GM19238 (cell line): ENCODE results near the gene KRT71.

ENCODE experiments used
- DNase-seq: peaks from one replicate; pipeline ENCODE4 v3.0.0; 2011; ENCODE audit warnings: low spot score; ENCODE audit not compliant: insufficient read length

KRT71 gene

GRCh38 chr12:52539083-52539820, 13.7 kb downstream of the KRT71 start:
- DNase-seq, result no peak

- DNase-seq, result no peak
Measured at GRCh38 chr12:52537101-52537500, 15.8 kb downstream of the KRT71 start.

DNA sequence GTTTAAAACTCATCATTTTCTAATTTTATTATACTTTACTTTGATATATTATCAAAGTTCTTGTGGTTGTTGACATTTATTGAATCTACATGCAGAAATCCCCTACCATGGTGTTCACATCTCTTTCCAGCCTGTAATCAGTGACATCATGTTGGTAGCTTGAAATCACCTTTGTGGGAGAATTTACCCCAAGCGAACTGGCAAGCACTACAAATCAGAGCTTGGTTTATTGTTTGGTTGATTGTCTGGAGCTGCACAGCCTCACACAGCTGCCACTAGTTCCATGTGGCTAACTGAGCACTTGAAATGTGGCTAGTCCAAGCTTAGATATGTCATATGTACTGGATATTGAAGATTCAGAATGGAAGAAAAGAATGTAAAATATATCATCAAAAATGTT, 17.4 kb downstream of the KRT71 start:
- no peak for DNase-seq

DNA sequence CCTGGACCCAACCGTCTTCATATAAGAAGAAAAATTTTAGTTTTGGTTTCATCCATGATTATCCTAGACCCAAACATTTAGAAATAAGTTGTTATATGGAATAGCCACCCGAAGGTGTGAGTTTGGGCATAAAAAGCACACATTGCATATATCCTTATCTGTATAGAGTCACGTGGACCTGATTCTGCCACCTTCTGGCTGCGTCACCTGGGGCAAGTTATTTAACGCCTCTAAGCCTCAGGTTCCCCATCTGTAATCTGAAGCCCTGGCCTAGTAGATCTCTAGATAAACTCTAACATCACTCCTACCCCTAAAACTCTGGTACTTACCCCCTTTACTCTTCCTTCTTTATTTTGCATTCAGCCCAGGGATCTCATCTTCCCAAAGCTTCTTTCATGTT, 18.5 kb downstream of the KRT71 start:
- DNase-seq, result no peak

DNA sequence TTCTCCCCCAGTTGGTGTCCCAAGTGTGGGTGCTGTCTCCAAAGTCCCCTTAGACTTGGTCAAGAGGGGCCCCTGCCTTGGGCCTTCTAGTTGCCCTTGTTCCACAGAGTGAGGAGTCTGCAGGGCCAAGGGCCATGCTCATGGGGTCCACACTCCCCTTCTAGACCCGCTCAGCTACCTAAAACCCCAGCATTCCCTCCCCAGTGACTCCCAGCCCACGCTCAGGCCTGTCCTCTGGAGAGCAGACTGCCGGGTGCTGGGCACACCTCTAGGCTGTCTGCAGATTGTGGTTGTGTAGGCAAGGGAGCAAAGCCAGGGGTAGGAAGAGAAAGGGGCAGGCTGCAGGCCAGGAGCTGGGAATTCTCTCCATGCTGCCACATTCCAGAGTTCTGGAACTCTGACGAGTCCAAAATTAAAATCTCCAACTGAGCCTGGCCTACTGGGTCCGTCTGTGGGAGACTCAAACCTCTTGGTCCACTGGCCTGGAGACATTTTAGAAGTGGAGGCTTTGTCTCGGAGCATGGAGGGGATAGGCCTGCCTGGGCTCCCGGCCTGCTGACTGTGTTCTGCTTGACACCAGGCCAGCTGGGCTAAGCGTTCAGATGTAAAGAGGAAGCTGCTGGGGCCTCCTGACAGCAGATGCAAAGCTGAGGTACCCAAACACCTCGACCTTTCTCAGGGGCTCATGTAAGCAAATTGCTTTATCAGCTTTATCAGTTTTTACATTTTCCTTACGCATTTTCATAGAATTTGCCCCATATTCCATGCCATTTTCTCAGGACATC, 19.1 kb downstream of the KRT71 start:
- DNase-seq, result no peak

- no peak for DNase-seq
Measured at GRCh38 chr12:52532636-52533035, 20.3 kb downstream of the KRT71 start.

DNA sequence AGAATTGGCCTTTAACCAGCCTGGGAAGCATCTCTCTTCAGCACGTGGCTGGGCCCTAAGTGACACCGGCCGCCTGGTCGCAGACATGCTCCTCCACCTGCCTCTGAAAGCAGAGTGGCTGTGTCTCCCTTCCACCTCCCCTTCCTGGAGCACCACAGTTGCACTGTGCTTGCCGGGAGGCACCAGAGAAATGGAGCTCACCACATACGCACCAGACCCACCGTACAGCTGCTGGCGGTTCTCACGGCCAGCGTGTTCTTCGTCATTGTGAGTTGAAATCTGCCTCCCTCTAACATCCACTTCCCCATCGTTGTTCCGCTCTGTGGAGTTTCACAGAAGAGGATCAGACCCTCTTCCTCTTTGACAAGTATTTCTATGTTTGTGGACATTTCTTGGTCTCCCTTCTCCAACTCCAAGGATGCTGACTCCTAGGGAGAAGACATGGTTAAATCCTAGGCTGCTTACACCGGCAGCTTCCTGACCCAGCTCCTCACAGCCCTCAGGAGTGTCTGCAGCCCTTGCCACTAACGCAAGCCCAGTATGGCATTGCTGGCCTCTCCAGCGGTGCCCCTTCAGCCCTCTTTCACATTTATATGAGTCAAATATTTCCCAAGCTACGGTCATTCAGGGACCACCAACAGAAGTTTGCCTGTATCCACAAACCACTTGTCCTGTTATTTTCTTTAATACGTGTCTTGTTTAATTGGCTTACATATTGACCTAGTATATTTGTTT, 21.2 kb downstream of the KRT71 start:
- no peak for DNase-seq

DNA sequence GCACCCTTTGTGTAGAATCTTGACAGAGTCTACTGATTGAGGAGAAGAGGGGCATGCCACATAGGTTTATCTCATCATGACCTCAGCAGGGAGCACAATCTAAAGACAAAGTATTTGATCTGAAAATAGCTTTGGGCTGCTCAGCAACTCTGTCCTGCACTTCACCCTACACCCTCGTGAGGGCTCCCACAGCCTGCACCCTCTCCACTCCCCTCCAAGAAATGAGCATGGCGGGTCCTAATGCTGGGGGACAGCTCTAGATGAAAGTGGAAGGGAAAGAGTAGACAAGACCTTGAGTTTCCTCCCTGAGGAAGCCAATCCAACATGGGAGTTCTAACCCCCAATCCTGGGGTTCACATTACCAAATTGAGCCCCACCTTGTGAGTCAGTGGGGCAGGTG, 22.0 kb downstream of the KRT71 start:
- no peak for DNase-seq

GRCh38 chr12:52530366-52530765, 22.6 kb downstream of the KRT71 start:
- no peak for DNase-seq

DNA sequence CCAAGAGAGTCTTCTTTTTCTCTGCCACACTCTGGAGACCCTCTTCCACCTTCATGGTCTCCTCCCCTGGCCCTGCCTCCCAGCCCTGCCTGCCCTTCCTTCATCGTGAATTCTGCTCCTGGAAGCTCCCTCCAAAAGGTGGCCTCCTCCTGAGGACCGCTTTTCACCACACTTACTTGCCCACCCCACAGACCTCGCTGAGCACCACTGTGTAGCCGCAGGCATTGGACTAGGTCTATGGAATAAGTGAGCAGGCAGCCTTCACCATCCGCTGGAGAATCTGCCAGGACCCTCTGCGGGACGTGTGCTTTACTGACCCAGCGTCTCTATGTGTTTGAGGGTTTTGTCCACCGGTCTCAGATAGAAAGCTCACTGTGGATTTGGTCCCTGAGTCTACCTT, 23.1 kb downstream of the KRT71 start:
- no peak for DNase-seq

DNA sequence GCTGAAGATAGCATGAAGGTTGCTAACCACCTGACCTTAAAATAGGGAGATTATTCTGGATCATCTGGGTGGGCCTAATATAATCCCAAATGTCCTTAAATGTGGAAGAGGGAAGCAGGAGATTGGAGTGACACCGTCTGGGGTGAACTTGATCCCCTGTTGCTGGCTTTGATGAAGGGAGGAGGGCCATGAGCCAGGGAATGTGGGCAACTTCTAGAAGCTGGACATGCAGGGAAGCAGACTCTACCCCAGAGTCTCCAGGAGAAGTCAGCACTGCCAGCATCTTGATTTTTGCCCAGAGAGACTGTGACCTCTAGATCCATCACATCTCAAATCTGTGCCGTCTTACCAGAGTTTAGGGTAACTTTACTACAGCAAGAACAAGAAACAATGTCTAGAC, 23.5 kb downstream of the KRT71 start:
- no peak for DNase-seq

DNA sequence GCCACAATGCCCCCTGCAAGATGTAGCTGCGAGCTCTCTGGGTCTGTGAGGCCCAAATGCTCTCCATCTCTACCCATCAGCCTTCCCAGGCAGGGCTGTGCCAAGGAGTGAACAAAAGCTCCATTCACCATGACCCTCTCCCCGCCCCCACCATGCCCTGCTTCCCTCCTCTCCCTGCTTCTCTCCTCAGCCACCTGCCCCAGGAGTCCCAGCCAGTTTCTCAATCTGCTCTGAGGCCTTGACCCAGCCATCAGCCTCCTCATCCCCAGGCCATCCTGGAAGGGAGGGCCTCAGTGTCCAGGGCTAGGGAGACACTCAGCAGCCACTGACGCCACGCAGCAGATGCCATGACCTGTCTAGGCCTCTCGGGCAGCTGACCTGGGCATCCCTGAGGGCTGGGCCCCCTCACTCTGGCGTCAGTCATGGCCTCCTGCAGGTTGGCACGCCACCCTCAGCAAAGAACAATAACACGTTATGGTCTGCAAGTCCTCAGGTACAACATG, 24.3 kb downstream of the KRT71 start:
- no peak for DNase-seq

GRCh38 chr12:52527121-52527800, 25.7 kb downstream of the KRT71 start:
- DNase-seq, result no peak

- no peak for DNase-seq
Measured at GRCh38 chr12:52526511-52526951, 26.4 kb downstream of the KRT71 start.

DNA sequence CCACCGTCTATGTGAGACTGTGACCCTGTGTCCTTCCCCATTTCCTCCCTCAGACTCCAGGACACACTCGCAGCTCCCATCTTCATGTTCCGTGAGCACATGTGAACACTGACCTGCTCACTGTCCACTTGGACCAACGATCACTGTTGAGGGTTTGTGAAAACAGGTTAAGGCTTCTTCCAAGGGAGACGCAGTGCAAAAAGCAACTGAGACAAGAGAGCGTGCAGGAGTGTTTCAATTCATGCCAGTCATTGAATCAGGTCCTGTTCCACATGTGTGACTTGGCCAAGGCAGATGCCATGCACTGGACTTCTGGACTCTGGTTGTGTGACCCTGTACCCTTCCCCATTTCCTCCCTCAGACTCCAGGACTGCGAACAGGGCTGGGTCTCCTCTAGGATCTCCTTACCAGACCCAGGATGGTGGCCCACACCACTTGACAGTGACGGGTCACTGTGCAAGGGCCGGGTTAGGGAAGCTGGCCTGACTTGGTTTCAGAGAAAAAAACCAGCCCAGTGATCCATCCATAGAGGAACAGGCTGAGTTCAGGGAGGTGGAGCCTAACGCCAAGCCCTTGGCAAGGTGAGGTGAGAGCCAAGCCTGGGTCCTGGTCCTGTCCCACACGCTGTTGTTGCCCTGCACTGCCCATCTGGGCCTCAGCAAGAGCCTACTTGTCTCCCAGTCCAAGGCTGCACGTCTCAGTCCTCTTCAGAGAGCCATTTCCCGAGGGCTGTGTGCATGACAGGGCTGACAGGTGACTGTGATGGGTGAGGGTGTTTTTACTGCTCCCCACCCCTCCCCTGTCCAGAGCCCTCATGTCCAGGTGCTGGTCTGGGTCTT, 27.1 kb downstream of the KRT71 start:
- no peak for DNase-seq

- no peak for DNase-seq
Measured at GRCh38 chr12:52524898-52525591, 27.9 kb downstream of the KRT71 start.

GRCh38 chr12:52524241-52524897, 28.6 kb downstream of the KRT71 start:
- no peak for DNase-seq

- DNase-seq, result no peak
Measured at GRCh38 chr12:52523824-52524223, 29.1 kb downstream of the KRT71 start.

GRCh38 chr12:52522346-52523011, 30.5 kb downstream of the KRT71 start:
- DNase-seq, result no peak
